Activated CD4-positive, CD25-positive, alpha-beta regulatory T cell treated with anti-CD3 and anti-CD28 coated beads, Interleukin-2, amount 50 U/mL, for 72 hours (primary cell): ENCODE data around the gene KRT72.

Experiments
- DNase-seq: peaks from one replicate; pipeline ENCODE4 v3.0.0; 2021

The KRT72 gene

GRCh38 chr12:52539083-52539820, 62.0 kb downstream of the KRT72 start:
- DNase-seq, result no peak

GRCh38 chr12:52537101-52537500, 64.2 kb downstream of the KRT72 start:
- DNase-seq, result no peak
